Activated T-helper 17 cell treated with anti-CD3 and anti-CD28 coated beads, Interleukin-2, amount 50 U/mL, for 72 hours (primary cell): Measurements from ENCODE around the gene SULT1B1. TPM values are rescaled to one million over a fixed set of nuclear protein-coding genes. Genes with fewer than 3 reads are reported as not detected.

ENCODE experiments used
- ATAC-seq: fragments of 150-1000 bp; cut with Tn5 transposase; replicated peaks from 2 replicates; pipeline ENCODE4 v1.10.0; 2021; ENCODE audit warnings: mild to moderate bottlenecking, moderate library complexity
- H3K27ac Mint-ChIP-seq: one replicate; pipeline ENCODE4 v1.8.0; 2022; ENCODE audit warnings: mixed read lengths
- H3K27me3 Mint-ChIP-seq: one replicate; pipeline ENCODE4 v1.8.0; 2022; ENCODE audit warnings: mixed read lengths
- H3K36me3 Mint-ChIP-seq: one replicate; pipeline ENCODE4 v1.8.0; 2022; ENCODE audit warnings: low read depth, mild to moderate bottlenecking, mixed read lengths
- H3K4me1 Mint-ChIP-seq: one replicate; pipeline ENCODE4 v1.8.0; 2022; ENCODE audit warnings: mixed read lengths
- H3K4me3 Mint-ChIP-seq: one replicate; pipeline ENCODE4 v1.8.0; 2022; ENCODE audit warnings: mild to moderate bottlenecking, mixed read lengths
- H3K9me3 Mint-ChIP-seq: one replicate; pipeline ENCODE4 v1.8.0; 2022; ENCODE audit warnings: mixed read lengths
- total RNA-seq, 2 donors: library from RNA; stranded (reverse); gene quantifications; one replicate each; pipeline ENCODE4 v1.2.3, GENCODE V29; 2022

SULT1B1 gene
- total RNA-seq, 2 donors from 2014 or later: 0.45 to 0.52 TPM

- Mint-ChIP-seq H3K9me3 (no peaks in the 10 kb centered on the region), H3K36me3 (peaks cover 6% of the 10 kb centered on the region), H3K27me3 (no peaks in the 10 kb centered on the region), H3K4me3 (no peak overlapping the region), H3K4me1 (peaks cover 4% of the 10 kb centered on the region), H3K27ac (no peak overlapping the region)
- no peak for ATAC-seq
Measured at GRCh38 chr4:69731241-69731640, 29.2 kb downstream of the SULT1B1 start.

- Mint-ChIP-seq H3K27me3 (no peaks in the 10 kb centered on the region), H3K36me3 (peaks cover 6% of the 10 kb centered on the region), H3K4me1 (peaks cover 6% of the 10 kb centered on the region), H3K9me3 (no peaks in the 10 kb centered on the region), H3K4me3 (no peak overlapping the region), H3K27ac (no peak overlapping the region)
- no peak for ATAC-seq
Measured at GRCh38 chr4:69730002-69730401, 30.4 kb downstream of the SULT1B1 start.

- H3K27ac Mint-ChIP-seq: no peak overlapping the region
- ATAC-seq: no peak
- H3K36me3 Mint-ChIP-seq: peaks cover 6% of the 10 kb centered on the region
- no peaks in the 10 kb centered on the region for H3K27me3 Mint-ChIP-seq
- H3K9me3 Mint-ChIP-seq: peaks cover 2% of the 10 kb centered on the region
- no peak overlapping the region for H3K4me3 Mint-ChIP-seq
- H3K4me1 Mint-ChIP-seq: peaks cover 6% of the 10 kb centered on the region
Measured at GRCh38 chr4:69727926-69728325, 32.5 kb downstream of the SULT1B1 start.

GRCh38 chr4:69727426-69727825 is 33.0 kb downstream of the SULT1B1 start:
- no peaks in the 10 kb centered on the region for H3K27me3 Mint-ChIP-seq
- H3K9me3 Mint-ChIP-seq: peaks cover 4% of the 10 kb centered on the region
- H3K27ac Mint-ChIP-seq: no peak overlapping the region
- H3K4me3 Mint-ChIP-seq: no peak overlapping the region
- peaks cover 1% of the 10 kb centered on the region for H3K36me3 Mint-ChIP-seq
- ATAC-seq: no peak
- H3K4me1 Mint-ChIP-seq: peaks cover 6% of the 10 kb centered on the region

- H3K4me1 Mint-ChIP-seq: peaks cover 6% of the 10 kb centered on the region
- no peaks in the 10 kb centered on the region for H3K27me3 Mint-ChIP-seq
- H3K36me3 Mint-ChIP-seq: no peaks in the 10 kb centered on the region
- ATAC-seq: no peak
- no peak overlapping the region for H3K27ac Mint-ChIP-seq
- no peak overlapping the region for H3K4me3 Mint-ChIP-seq
- peaks cover 4% of the 10 kb centered on the region for H3K9me3 Mint-ChIP-seq
Measured at GRCh38 chr4:69726971-69727370, 33.4 kb downstream of the SULT1B1 start.

- ATAC-seq: no peak
- H3K36me3 Mint-ChIP-seq: no peaks in the 10 kb centered on the region
- H3K4me3 Mint-ChIP-seq: no peak overlapping the region
- no peaks in the 10 kb centered on the region for H3K4me1 Mint-ChIP-seq
- no peak overlapping the region for H3K27ac Mint-ChIP-seq
- H3K9me3 Mint-ChIP-seq: peaks cover 4% of the 10 kb centered on the region
- H3K27me3 Mint-ChIP-seq: no peaks in the 10 kb centered on the region
Measured at GRCh38 chr4:69718396-69719271, 41.8 kb downstream of the SULT1B1 start.

- Mint-ChIP-seq H3K27me3 (no peaks in the 10 kb centered on the region), H3K4me3 (no peak overlapping the region), H3K27ac (no peak overlapping the region), H3K9me3 (peaks cover 1% of the 10 kb centered on the region), H3K4me1 (no peaks in the 10 kb centered on the region), H3K36me3 (no peaks in the 10 kb centered on the region)
- no peak for ATAC-seq
Measured at GRCh38 chr4:69717778-69718177, 42.6 kb downstream of the SULT1B1 start.

GRCh38 chr4:69716654-69717053 is 43.8 kb downstream of the SULT1B1 start:
- Mint-ChIP-seq H3K4me1 (no peaks in the 10 kb centered on the region), H3K9me3 (no peaks in the 10 kb centered on the region), H3K27me3 (no peaks in the 10 kb centered on the region), H3K27ac (no peak overlapping the region), H3K4me3 (no peak overlapping the region), H3K36me3 (no peaks in the 10 kb centered on the region)
- no peak for ATAC-seq

- Mint-ChIP-seq H3K9me3 (peaks cover 5% of the 10 kb centered on the region), H3K27ac (no peak overlapping the region), H3K4me1 (no peaks in the 10 kb centered on the region), H3K4me3 (no peak overlapping the region), H3K27me3 (no peaks in the 10 kb centered on the region), H3K36me3 (no peaks in the 10 kb centered on the region)
- no peak for ATAC-seq
Measured at GRCh38 chr4:69714086-69714485, 46.3 kb downstream of the SULT1B1 start.

- H3K9me3 Mint-ChIP-seq: peaks cover 5% of the 10 kb centered on the region
- no peak overlapping the region for H3K27ac Mint-ChIP-seq
Measured at GRCh38 chr4:69713593-69713992, 46.8 kb downstream of the SULT1B1 start.

GRCh38 chr4:69710580-69710979 is 49.8 kb downstream of the SULT1B1 start:
- no peak overlapping the region for H3K27ac Mint-ChIP-seq
- no peak overlapping the region for H3K4me3 Mint-ChIP-seq
- H3K36me3 Mint-ChIP-seq: no peaks in the 10 kb centered on the region
- no peak for ATAC-seq
- H3K9me3 Mint-ChIP-seq: peaks cover 5% of the 10 kb centered on the region
- H3K4me1 Mint-ChIP-seq: no peaks in the 10 kb centered on the region
- H3K27me3 Mint-ChIP-seq: no peaks in the 10 kb centered on the region

More at GRCh38 chr4:69713593-69713992, 46.8 kb downstream of the SULT1B1 start:
- no peaks in the 10 kb centered on the region for H3K4me1 Mint-ChIP-seq
- no peaks in the 10 kb centered on the region for H3K36me3 Mint-ChIP-seq
- ATAC-seq: no peak
- H3K4me3 Mint-ChIP-seq: no peak overlapping the region
- H3K27me3 Mint-ChIP-seq: no peaks in the 10 kb centered on the region

- no peak overlapping the region for H3K4me3 Mint-ChIP-seq
- H3K9me3 Mint-ChIP-seq: peaks cover 5% of the 10 kb centered on the region
- H3K4me1 Mint-ChIP-seq: no peaks in the 10 kb centered on the region
- no peaks in the 10 kb centered on the region for H3K36me3 Mint-ChIP-seq
- no peaks in the 10 kb centered on the region for H3K27me3 Mint-ChIP-seq
- no peak for ATAC-seq
- H3K27ac Mint-ChIP-seq: no peak overlapping the region
Measured at GRCh38 chr4:69708211-69708610, 52.2 kb downstream of the SULT1B1 start.

GRCh38 chr4:69707807-69708206 is 52.6 kb downstream of the SULT1B1 start:
- Mint-ChIP-seq H3K27ac (no peak overlapping the region), H3K27me3 (no peaks in the 10 kb centered on the region), H3K36me3 (no peaks in the 10 kb centered on the region), H3K4me3 (no peak overlapping the region), H3K9me3 (peaks cover 5% of the 10 kb centered on the region), H3K4me1 (no peaks in the 10 kb centered on the region)
- no peak for ATAC-seq

- Mint-ChIP-seq H3K4me3 (no peak overlapping the region), H3K36me3 (no peaks in the 10 kb centered on the region), H3K27ac (no peak overlapping the region), H3K4me1 (no peaks in the 10 kb centered on the region), H3K9me3 (no peaks in the 10 kb centered on the region), H3K27me3 (no peaks in the 10 kb centered on the region)
- ATAC-seq: no peak
Measured at GRCh38 chr4:69702201-69702600, 58.2 kb downstream of the SULT1B1 start.

GRCh38 chr4:69701696-69702095 is 58.7 kb downstream of the SULT1B1 start:
- Mint-ChIP-seq H3K36me3 (no peaks in the 10 kb centered on the region), H3K27ac (no peak overlapping the region), H3K27me3 (no peaks in the 10 kb centered on the region), H3K9me3 (no peaks in the 10 kb centered on the region), H3K4me1 (no peaks in the 10 kb centered on the region), H3K4me3 (no peak overlapping the region)
- ATAC-seq: no peak
